Measurements from ENCODE around the gene HOXA4.

- TF ChIP-seq RAD21 (IDR thresholded peaks at IDR 0.05; ENCODE audit: low read length) (no peak), POLR2A (IDR thresholded peaks at IDR 0.05; ENCODE audit: low read depth, low read length) (no peak)
Measured at GRCh38 chr7:27121684-27122076, 8.9 kb downstream of the HOXA4 start.

All from IMR-90 (cell line).